Trophoblast cell (in vitro differentiated cells and primary cell): ENCODE data around the gene CHRM2.

Experiments used
- DNase-seq, 2 donors: peaks; one replicate each; pipeline ENCODE4 v3.0.0-alpha.2; 2016
- H2AFZ ChIP-seq: 2 replicates; pipeline ENCODE4 v1.6.1; 2013; ENCODE audit warnings: low read length, moderate library complexity, mild to moderate bottlenecking; ENCODE audit not compliant: insufficient read depth, poor library complexity
- H2AK5ac ChIP-seq: 2 replicates; pipeline ENCODE4 v1.6.1; 2013; ENCODE audit warnings: mild to moderate bottlenecking, low read length
- H2BK120ac ChIP-seq: 2 replicates; pipeline ENCODE4 v1.6.1; 2013; ENCODE audit warnings: low read length, mild to moderate bottlenecking, moderate library complexity; ENCODE audit not compliant: insufficient read depth, poor library complexity
- H2BK12ac ChIP-seq: 2 replicates; pipeline ENCODE4 v1.6.1; 2013; ENCODE audit warnings: mild to moderate bottlenecking, low read length, moderate library complexity
- H2BK5ac ChIP-seq: 2 replicates; pipeline ENCODE4 v1.6.1; 2013; ENCODE audit warnings: low read length, low read depth, moderate library complexity, mild to moderate bottlenecking; ENCODE audit not compliant: poor library complexity
- H3K14ac ChIP-seq: 2 replicates; pipeline ENCODE4 v1.6.1; 2013; ENCODE audit warnings: mild to moderate bottlenecking, low read length
- H3K18ac ChIP-seq: 2 replicates; pipeline ENCODE4 v1.6.1; 2013; ENCODE audit warnings: mild to moderate bottlenecking, low read length
- H3K23ac ChIP-seq: 2 replicates; pipeline ENCODE4 v1.6.1; 2013; ENCODE audit warnings: low read length
- H3K27ac ChIP-seq: 2 replicates; pipeline ENCODE4 v1.5.1; 2013; ENCODE audit warnings: low read depth, mild to moderate bottlenecking, inconsistent platforms, low read length, moderate library complexity
- H3K27me3 ChIP-seq: 2 replicates; pipeline ENCODE4 v1.6.1; 2013; ENCODE audit warnings: inconsistent platforms, mild to moderate bottlenecking, low read length, moderate library complexity; ENCODE audit not compliant: insufficient read depth
- H3K36me3 ChIP-seq, 2 experiments: 1 replicate in 1 of 2; 2 replicates in 1 of 2; pipeline ENCODE4 v1.6.1; 2013; ENCODE audit warnings: low read length in 2 of 2, mild to moderate bottlenecking in 2 of 2, moderate library complexity in 1 of 2; ENCODE audit not compliant: insufficient read depth in 2 of 2, control insufficient read depth in 1 of 2
- H3K4ac ChIP-seq: 2 replicates; pipeline ENCODE4 v1.6.1; 2013; ENCODE audit warnings: low read depth, mild to moderate bottlenecking, low read length, moderate library complexity
- H3K4me1 ChIP-seq, 2 experiments: 1 replicate in 1 of 2; 2 replicates in 1 of 2; pipeline ENCODE4 v1.6.1; 2013; ENCODE audit warnings: low read length in 2 of 2, mild to moderate bottlenecking in 2 of 2, moderate library complexity in 1 of 2; ENCODE audit not compliant: insufficient read depth in 2 of 2, control insufficient read depth in 1 of 2
- H3K4me2 ChIP-seq: 2 replicates; pipeline ENCODE4 v1.6.1; 2013; ENCODE audit warnings: inconsistent platforms, mild to moderate bottlenecking, low read length, moderate library complexity
- H3K4me3 ChIP-seq: 2 replicates; pipeline ENCODE4 v1.5.1; 2013; ENCODE audit warnings: mild to moderate bottlenecking, low read depth, low read length, inconsistent platforms
- H3K79me1 ChIP-seq: one replicate; pipeline ENCODE4 v1.6.1; 2013; ENCODE audit warnings: low read length
- H3K79me2 ChIP-seq: 2 replicates; pipeline ENCODE4 v1.6.1; 2013; ENCODE audit warnings: low read length, mild to moderate bottlenecking; ENCODE audit not compliant: control insufficient read depth, insufficient read depth, poor library complexity
- H3K9ac ChIP-seq: 2 replicates; pipeline ENCODE4 v1.6.1; 2013; ENCODE audit warnings: mild to moderate bottlenecking, low read length
- H3K9me3 ChIP-seq: 2 replicates; pipeline ENCODE4 v1.6.1; 2013; ENCODE audit warnings: low read depth, mild to moderate bottlenecking, control low read depth, inconsistent platforms, low read length; ENCODE audit not compliant: insufficient read depth
- H4K12ac ChIP-seq: 2 replicates; pipeline ENCODE4 v1.6.1; 2013; ENCODE audit warnings: low read depth, mild to moderate bottlenecking, low read length, moderate library complexity
- H4K8ac ChIP-seq: 2 replicates; pipeline ENCODE4 v1.6.1; 2013; ENCODE audit warnings: low read depth, mild to moderate bottlenecking, low read length, moderate library complexity
- H4K91ac ChIP-seq: one replicate; pipeline ENCODE4 v1.6.1; 2013; ENCODE audit warnings: low read depth, mild to moderate bottlenecking, low read length, moderate library complexity
- WGBS: extraction: QIAGEN DNeasy Blood & Tissue Kit; methylation state at CpG from one replicate; pipeline ENCODE4 v1.1.7; 2013; ENCODE audit warnings: missing lambda C conversion rate; ENCODE audit not compliant: insufficient read length, insufficient coverage; ENCODE audit errors: extremely low coverage; 5-methylcytosine and 5-hydroxymethylcytosine counted together

Gene CHRM2

GRCh38 chr7:136940917-136941316 lies 72.5 kb downstream of the CHRM2 start:
- Histone ChIP-seq H3K36me3 (no peaks in the 10 kb centered on the region), H3K27ac (no peak overlapping the region), H2BK120ac (no peak overlapping the region), H3K4ac (no peak overlapping the region), H2AFZ (no peak overlapping the region), H2AK5ac (no peak overlapping the region), H3K4me1 (peaks cover 3 to 11% of the 10 kb centered on the region in 2 experiments), H4K8ac (no peak overlapping the region), H3K23ac (no peak overlapping the region), H3K4me2 (no peak overlapping the region), H2BK12ac (no peak overlapping the region), H3K9me3 (no peaks in the 10 kb centered on the region), H3K79me1 (peaks cover 4% of the 10 kb centered on the region), H3K18ac (no peak overlapping the region), H2BK5ac (no peak overlapping the region), H3K4me3 (no peak overlapping the region), H4K12ac (no peak overlapping the region), H3K27me3 (no peaks in the 10 kb centered on the region), H3K14ac (no peak overlapping the region), H3K9ac (no peak overlapping the region), H4K91ac (no peak overlapping the region), H3K79me2 (no peaks in the 10 kb centered on the region)
- no CpG with 5 or more reads among the region's 1 CpG for WGBS
- DNase-seq = no peak

DNA sequence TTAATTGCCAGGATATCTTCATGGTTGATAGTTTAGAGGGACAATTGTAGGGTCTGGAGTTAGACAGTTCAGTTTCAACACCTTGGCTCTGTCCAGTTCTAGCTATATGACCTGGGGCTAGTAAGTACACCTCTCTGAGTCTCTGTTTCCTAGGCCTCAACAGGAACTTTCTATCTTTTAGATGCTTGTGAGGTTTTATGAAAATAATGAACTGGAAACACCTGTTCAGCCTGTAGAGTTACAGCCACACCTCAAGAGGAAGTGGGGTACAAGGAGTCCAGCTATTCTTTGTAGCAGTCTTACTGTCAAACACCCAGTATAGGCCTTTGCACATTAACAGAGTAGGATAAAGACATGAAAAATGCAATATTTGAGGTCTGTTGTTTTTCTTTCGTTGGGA lies 73.4 kb downstream of the CHRM2 start:
- no peak overlapping the region for H2AK5ac ChIP-seq
- peak overlapping the region; percentile 70 for H3K27ac ChIP-seq
- no peak overlapping the region for H2AFZ ChIP-seq
- peak overlapping the region; percentile 72 for H2BK5ac ChIP-seq
- no peak overlapping the region for H4K91ac ChIP-seq
- no peak overlapping the region for H3K4me2 ChIP-seq
- H3K27me3 ChIP-seq = no peaks in the 10 kb centered on the region
- no peak overlapping the region for H3K23ac ChIP-seq
- H4K12ac ChIP-seq = no peak overlapping the region
- H3K79me1 ChIP-seq = peaks cover 4% of the 10 kb centered on the region
- no peak overlapping the region for H3K14ac ChIP-seq
- H3K79me2 ChIP-seq = no peaks in the 10 kb centered on the region
- H2BK120ac ChIP-seq = no peak overlapping the region
- H3K4me1 ChIP-seq = peaks cover 3 to 11% of the 10 kb centered on the region in 2 experiments
- DNase-seq = no peak
- H3K36me3 ChIP-seq = no peaks in the 10 kb centered on the region
- H4K8ac ChIP-seq = no peak overlapping the region
- no peak overlapping the region for H3K4me3 ChIP-seq
- no peak overlapping the region for H2BK12ac ChIP-seq
- H3K4ac ChIP-seq = no peak overlapping the region
- no peak overlapping the region for H3K18ac ChIP-seq
- no peaks in the 10 kb centered on the region for H3K9me3 ChIP-seq
- no peak overlapping the region for H3K9ac ChIP-seq
- no CpG with 5 or more reads among the region's 1 CpG for WGBS

GRCh38 chr7:136942401-136942800 lies 73.9 kb downstream of the CHRM2 start:
- H2AFZ ChIP-seq = no peak overlapping the region
- H3K36me3 ChIP-seq = no peaks in the 10 kb centered on the region
- H3K14ac ChIP-seq = no peak overlapping the region
- no peak overlapping the region for H3K4me2 ChIP-seq
- no peak overlapping the region for H2BK12ac ChIP-seq
- no peaks in the 10 kb centered on the region for H3K79me2 ChIP-seq
- H4K91ac ChIP-seq = peak overlapping the region; percentile 47
- DNase-seq = no peak
- H3K18ac ChIP-seq = no peak overlapping the region
- H4K12ac ChIP-seq = no peak overlapping the region
- peak overlapping the region; percentile 72 for H2BK5ac ChIP-seq
- H3K79me1 ChIP-seq = peaks cover 4% of the 10 kb centered on the region
- H3K9ac ChIP-seq = no peak overlapping the region
- no peak overlapping the region for H3K4ac ChIP-seq
- H2BK120ac ChIP-seq = no peak overlapping the region
- H3K4me3 ChIP-seq = no peak overlapping the region
- H3K27ac ChIP-seq = peak overlapping the region; percentile 86
- no peaks in the 10 kb centered on the region for H3K9me3 ChIP-seq
- no peak overlapping the region for H2AK5ac ChIP-seq
- no peak overlapping the region for H4K8ac ChIP-seq
- H3K23ac ChIP-seq = no peak overlapping the region
- H3K4me1 ChIP-seq = peaks cover 3 to 11% of the 10 kb centered on the region in 2 experiments
- H3K27me3 ChIP-seq = no peaks in the 10 kb centered on the region

GRCh38 chr7:136942994-136943393 lies 74.5 kb downstream of the CHRM2 start:
- Histone ChIP-seq H3K18ac (no peak overlapping the region), H3K4me1 (peaks cover 3 to 11% of the 10 kb centered on the region in 2 experiments), H3K9ac (no peak overlapping the region), H4K8ac (no peak overlapping the region), H3K27me3 (no peaks in the 10 kb centered on the region), H4K12ac (no peak overlapping the region), H4K91ac (peak overlapping the region; percentile 73), H2AFZ (no peak overlapping the region), H3K4me3 (no peak overlapping the region), H2AK5ac (no peak overlapping the region), H3K9me3 (no peaks in the 10 kb centered on the region), H3K27ac (peak overlapping the region; percentile 86), H3K36me3 (no peaks in the 10 kb centered on the region), H3K4ac (no peak overlapping the region), H3K23ac (no peak overlapping the region), H3K14ac (no peak overlapping the region), H3K79me2 (no peaks in the 10 kb centered on the region), H2BK12ac (peak overlapping the region; percentile 54), H2BK120ac (peak overlapping the region; percentile 83), H2BK5ac (peak overlapping the region; percentile 56), H3K79me1 (peaks cover 4% of the 10 kb centered on the region), H3K4me2 (no peak overlapping the region)
- no peak for DNase-seq
- WGBS = no CpG with 5 or more reads among the region's 1 CpG
